Measurements from ENCODE around the gene CACNA1H. TPM values are rescaled to one million over a fixed set of nuclear protein-coding genes. Genes with fewer than 3 reads are reported as not detected.

The CACNA1H gene
- total and polyA plus RNA-seq, 2 of the 8 experiments (the other 6 are each of a cell fraction or from before 2014, with no cell fraction given) = 14.0 to 28.7 TPM

DNA sequence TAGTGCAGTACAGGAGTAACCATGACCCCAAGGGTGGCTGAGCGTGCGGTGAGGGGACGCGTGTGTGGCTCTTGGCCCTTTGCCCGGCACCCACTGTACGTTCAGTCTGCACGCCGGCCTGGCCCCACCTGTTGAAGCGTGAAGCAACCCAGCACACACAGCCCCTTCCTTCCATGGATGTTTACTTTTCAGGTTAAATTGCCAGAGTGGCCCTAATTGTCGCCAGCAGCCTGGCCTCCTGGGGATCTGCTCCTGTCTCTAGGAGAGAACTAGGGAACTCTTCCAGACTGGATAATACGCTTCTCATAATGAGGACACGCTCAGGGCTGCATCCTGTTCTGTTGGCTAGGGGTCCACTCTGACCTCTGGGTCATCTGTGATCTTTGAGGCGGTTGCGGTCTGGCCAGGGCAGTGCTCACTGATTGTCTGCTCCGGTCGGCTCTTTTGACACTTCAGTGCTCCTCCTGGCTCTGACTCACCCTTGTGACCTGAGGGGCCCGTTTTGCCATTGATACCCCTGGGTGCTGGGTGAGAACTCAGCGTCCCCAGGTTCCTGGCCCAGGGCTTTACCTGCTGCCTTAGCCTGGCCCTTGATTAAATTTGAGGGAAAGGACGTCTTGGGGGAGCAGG lies 44.4 kb downstream of the CACNA1H start:
- Histone ChIP-seq H3K9me3 (ENCODE audit: insufficient read depth in 2 of 2, low read depth in 1 of 2, low read length in 1 of 2) (no peaks in the 10 kb centered on the region), H2BK15ac (ENCODE audit: low read length) (no peak overlapping the region), H3K27ac (ENCODE audit: low read depth, low read length) (no peak overlapping the region), H3K36me3 (ENCODE audit: control insufficient read depth in 2 of 4, insufficient read depth in 4 of 4, low read length in 3 of 4) (peaks cover 0 to 16% (median 3%) of the 10 kb centered on the region in 4 experiments; a peak in 4 of 8 replicates), H3K4me3 (ENCODE audit: extremely low read depth in 1 of 4, insufficient read depth in 2 of 4, low read depth in 3 of 4, low read length in 4 of 4) (no peak overlapping the region), H4K91ac (replicated peaks; ENCODE audit: insufficient read length, low read length) (no peak overlapping the region), H2BK20ac (ENCODE audit: low read length) (no peak overlapping the region), H2AK5ac (ENCODE audit: low read depth, low read length) (no peak overlapping the region), H3K56ac (replicated peaks; ENCODE audit: insufficient read length, low read depth, low read length) (no peak overlapping the region), H3K27me3 (replicated peaks in 1 of 4; ENCODE audit: control insufficient read depth in 3 of 4, extremely low read depth in 1 of 4, insufficient read depth in 3 of 4, low read length in 3 of 4) (no peaks in the 10 kb centered on the region), H3K4me1 (replicated peaks in 1 of 4; ENCODE audit: control insufficient read depth in 3 of 4, insufficient read depth in 4 of 4, low read length in 3 of 4) (peaks cover 0 to 9% (median 2%) of the 10 kb centered on the region in 4 experiments; a peak in 4 of 7 replicates), H3K14ac (ENCODE audit: insufficient read length) (no peak overlapping the region), H3K79me2 (ENCODE audit: control insufficient read depth in 1 of 2, insufficient read depth in 2 of 2, low read length in 2 of 2) (no peaks in the 10 kb centered on the region), H2AFZ (ENCODE audit: low read length) (no peak overlapping the region), H3K79me1 (ENCODE audit: low read depth, low read length) (no peaks in the 10 kb centered on the region; the same call in 1 of the 2 replicates), H4K8ac (ENCODE audit: extremely low read depth, insufficient read depth, low read length) (no peak overlapping the region), H3K4me2 (ENCODE audit: insufficient read depth in 1 of 2, low read depth in 2 of 2, low read length in 2 of 2) (no peak overlapping the region), H3K18ac (ENCODE audit: extremely low read depth, low read length) (no peak overlapping the region), H4K5ac (ENCODE audit: insufficient read length, low read depth, low read length) (no peak overlapping the region), H2BK120ac (replicated peaks; ENCODE audit: low read depth, low read length) (no peak overlapping the region), H3K23me2 (ENCODE audit: low read depth, low read length) (no peaks in the 10 kb centered on the region), H2BK12ac (ENCODE audit: low read depth, low read length) (no peak overlapping the region), H3K9ac (replicated peaks in 1 of 4; ENCODE audit: extremely low read depth in 1 of 4, low read depth in 3 of 4, low read length in 3 of 4) (no peak overlapping the region), H2BK5ac (ENCODE audit: low read depth, low read length) (no peak overlapping the region), H3K4ac (replicated peaks; ENCODE audit: insufficient read length, low read depth, low read length) (no peak overlapping the region), H4K20me1 (replicated peaks in 1 of 2; ENCODE audit: control insufficient read depth in 1 of 2, insufficient read depth in 2 of 2, low read length in 2 of 2) (peaks cover 11 to 39% of the 10 kb centered on the region in 2 experiments), H3K23ac (ENCODE audit: insufficient read length) (no peak overlapping the region)
- ChIA-PET POLR2A (ENCODE audit: partially characterized antibody) (no interaction called here), CTCF (ENCODE audit: partially characterized antibody) (interaction anchor here (1.3 to 1.9 kb wide), 3 partner anchors 15 to 96 kb away, joined by 4 to 16 read pairs (median 6); no protein-coding TSS in a partner anchor)
- 91% methylated on average over 19 of the region's 19 CpGs; no CpG with 5 or more reads in 1 of the 2 experiments for WGBS, 2 experiments (ENCODE audit: extremely low coverage in 1 of 2, insufficient coverage in 1 of 2, insufficient read length in 1 of 2, insufficient replicate concordance in 2 of 2, low coverage in 1 of 2, low lambda C conversion rate in 2 of 2, missing lambda C conversion rate in 1 of 2)
- DNase-seq (ENCODE audit: low read depth in 1 of 2, low spot score in 2 of 2) (no peak), FAIRE-seq (no peak)
- TF ChIP-seq CEBPB (IDR thresholded peaks at IDR 0.05; ENCODE audit: low read depth, low read length) (no peak), NANOG (IDR thresholded peaks at IDR 0.05; ENCODE audit: insufficient read depth, low read depth, low read length, poor library complexity, severe bottlenecking) (no peak), JUN (IDR thresholded peaks at IDR 0.05; ENCODE audit: low read depth, low read length) (no peak), ATF3 (IDR thresholded peaks at IDR 0.05; ENCODE audit: insufficient read depth, low read depth, low read length) (no peak), CBX8 (IDR thresholded peaks at IDR 0.05; ENCODE audit: borderline replicate concordance, low read depth, low read length) (no peak), CREB1 (IDR thresholded peaks at IDR 0.05) (no peak), CTBP2 (IDR thresholded peaks at IDR 0.05; ENCODE audit: borderline replicate concordance, insufficient read depth, insufficient read length, low read length) (no peak), CHD2 (IDR thresholded peaks at IDR 0.05; ENCODE audit: low read length) (no peak), SRF (IDR thresholded peaks at IDR 0.05; ENCODE audit: low read depth, low read length) (no peak), RXRA (IDR thresholded peaks at IDR 0.05; ENCODE audit: insufficient read depth, low read depth, low read length) (no peak), TCF12 (IDR thresholded peaks at IDR 0.05; ENCODE audit: low read depth, low read length) (no peak)
